ENCODE measurements around the gene RPUSD3.

- TF ChIP-seq CTCF (IDR thresholded peaks at IDR 0.05): no peak
- TF ChIP-seq POLR2A (IDR thresholded peaks at IDR 0.05): no peak
These were observed 23.3 kb downstream of the RPUSD3 start for GRCh38 chr3:9820543-9820942.
